GM12892 (cell line): ENCODE measurements around the gene DES.

ENCODE experiments used
- POLR2A ChIP-seq: IDR thresholded peaks from 2 replicates; pipeline ENCODE4 v1.6.1; 2011; ENCODE audit warnings: low read depth, low read length, control low read depth
- POLR2AphosphoS5 ChIP-seq: IDR thresholded peaks from 2 replicates; pipeline ENCODE4 v1.6.1; 2011; ENCODE audit warnings: low read depth, low read length, control low read depth
- TAF1 ChIP-seq: IDR thresholded peaks from 2 replicates; pipeline ENCODE4 v1.6.1; 2011; ENCODE audit warnings: low read depth, mild to moderate bottlenecking, control low read depth, low read length, borderline replicate concordance

DNA sequence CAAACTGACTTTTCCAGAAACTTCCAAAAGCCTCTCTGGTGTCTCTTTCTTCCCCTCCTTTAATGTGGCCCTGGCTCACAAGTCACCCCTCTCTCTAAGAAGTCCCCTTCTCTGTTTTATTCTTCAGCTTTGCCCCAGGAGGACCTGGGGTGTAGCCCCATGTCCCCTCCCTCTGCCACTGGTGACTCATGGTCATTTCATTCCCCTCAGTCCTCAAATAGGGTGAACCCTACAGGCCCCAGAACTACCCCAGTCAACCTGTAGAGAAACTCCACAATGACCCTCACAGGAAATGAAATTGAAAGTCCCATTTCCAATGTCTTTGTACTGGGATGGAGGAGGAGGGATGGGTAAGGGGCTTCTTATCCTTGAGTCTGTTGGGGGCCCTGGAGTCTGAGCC lies 10.3 kb downstream of the DES start:
- TF ChIP-seq POLR2A (no peak), POLR2AphosphoS5 (no peak), TAF1 (no peak)
